GM19395 (cell line): ENCODE data around the gene ZNF488.

ENCODE experiments used
- ATAC-seq: cut with Tn5 transposase; IDR thresholded peaks from one replicate; pipeline ENCODE4 v1.9.1; 2021; ENCODE audit warnings: mild to moderate bottlenecking, moderate library complexity; ENCODE audit not compliant: unreplicated experiment

The ZNF488 gene

DNA sequence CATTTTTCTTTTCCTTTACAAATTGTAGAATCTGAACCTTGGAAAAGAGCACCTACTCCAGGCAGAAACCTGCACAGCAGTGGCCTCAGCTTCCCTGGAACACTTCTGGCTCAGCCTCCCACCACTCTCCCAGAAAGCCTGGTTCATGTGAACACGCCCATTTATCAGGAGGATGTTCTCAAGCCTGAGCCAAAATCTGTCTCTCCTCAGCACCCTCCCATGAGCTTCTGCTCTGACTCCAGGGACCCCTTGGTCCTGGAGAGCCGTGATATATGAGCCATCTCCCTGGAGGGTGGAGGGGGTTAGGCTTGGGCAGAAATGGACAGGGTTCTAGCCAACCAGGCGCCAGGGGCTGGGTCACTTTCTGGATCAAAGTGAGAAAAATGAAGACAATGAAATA, 51.7 kb downstream of the ZNF488 start:
- no peak for ATAC-seq

DNA sequence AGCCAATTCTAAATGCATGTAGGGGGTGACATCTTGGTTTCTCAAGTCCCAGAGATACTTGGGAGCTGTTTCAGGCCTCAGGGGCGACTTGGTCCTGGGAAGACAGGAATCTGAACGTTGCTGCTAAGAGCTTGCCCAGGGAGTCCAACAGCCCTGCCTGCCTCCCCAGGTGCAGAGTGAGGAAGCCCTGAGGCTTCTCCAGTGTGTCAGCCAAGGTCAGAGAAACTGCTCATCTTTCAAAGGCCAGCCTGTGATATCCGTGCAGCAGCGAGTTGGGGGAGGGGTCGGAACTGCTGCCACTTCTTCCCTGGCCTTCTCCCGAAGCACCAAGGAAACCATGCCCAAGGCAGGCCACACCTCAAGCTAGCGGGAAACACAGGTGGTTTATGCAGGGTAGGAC, 52.1 kb downstream of the ZNF488 start:
- no peak for ATAC-seq

DNA sequence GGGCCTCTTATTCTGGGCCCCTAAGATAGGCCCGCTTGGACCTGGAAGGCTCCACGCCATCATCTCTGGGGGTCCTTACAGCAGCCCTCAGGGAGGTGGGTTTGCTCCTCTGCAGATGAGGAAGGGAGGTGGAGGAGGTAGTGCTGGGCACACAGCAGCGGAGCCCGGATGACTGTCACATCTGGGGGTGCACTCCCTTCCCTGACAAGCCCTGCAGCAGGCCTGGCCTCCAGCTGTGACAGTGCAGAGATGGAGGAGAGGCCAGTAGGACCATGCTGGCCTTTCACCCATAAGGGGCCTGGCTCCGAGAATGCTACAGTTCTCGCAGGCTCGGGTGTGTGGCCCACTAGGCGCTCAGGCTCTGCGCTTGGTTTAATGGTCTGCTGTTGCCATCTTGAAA, 52.6 kb downstream of the ZNF488 start:
- ATAC-seq, result no peak

DNA sequence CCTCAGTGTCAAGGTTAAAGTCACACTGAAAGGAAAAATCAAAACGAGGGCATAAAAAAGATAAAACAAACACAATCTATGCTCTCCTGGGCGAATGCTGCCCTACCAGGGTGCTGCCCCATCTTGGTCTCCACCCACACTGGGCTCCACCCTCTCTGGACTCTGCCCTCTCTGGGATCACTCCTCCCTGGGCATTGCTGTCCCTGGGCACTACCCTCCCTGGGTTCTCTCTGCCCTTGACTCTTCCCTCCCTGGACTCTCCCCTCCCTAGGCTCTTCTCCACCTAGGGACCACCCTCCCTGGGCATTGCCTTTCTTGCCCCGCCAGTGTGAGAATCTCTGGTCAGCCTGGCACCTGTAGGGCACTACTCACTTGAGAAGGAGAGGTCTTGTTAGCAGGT, 53.3 kb downstream of the ZNF488 start:
- ATAC-seq, result no peak

DNA sequence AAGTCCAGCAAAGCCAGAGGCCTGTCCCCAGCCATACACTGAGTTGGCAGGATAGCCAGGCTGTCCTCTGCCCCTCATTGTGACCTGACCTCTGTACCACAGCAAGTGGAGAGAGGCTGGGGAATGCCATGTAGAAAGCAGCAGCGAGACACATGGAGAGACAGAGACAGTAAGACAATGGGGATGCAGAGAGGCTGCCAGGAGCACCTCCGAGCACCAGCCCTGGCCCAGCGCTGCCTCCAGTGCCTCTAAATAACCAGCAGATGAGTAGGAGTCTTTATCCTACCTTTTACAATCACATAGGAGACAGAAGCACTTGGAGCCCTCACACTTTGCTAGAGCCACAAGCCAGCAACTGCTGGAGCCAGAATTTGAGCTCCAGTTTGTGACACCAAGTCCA, 53.7 kb downstream of the ZNF488 start:
- no peak for ATAC-seq

DNA sequence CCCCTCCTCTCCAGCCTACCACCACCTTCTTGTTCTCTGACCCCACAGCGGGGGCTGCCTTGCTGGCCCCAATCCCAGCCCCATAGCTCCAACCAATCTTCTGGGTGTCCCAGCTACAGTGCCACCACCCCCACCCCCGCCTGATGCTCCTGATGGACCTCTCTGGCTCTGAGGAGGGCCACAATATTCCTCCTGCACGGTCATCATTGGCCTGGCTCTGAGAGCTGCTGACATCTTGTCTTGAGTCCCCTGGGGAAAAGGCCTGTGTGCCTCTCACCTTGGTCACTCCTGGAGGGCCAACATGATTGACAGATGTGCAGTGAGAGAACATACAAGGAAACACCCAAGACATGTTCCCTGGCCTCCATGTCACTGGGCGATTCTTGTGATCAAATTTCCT, 54.2 kb downstream of the ZNF488 start:
- ATAC-seq, result no peak

DNA sequence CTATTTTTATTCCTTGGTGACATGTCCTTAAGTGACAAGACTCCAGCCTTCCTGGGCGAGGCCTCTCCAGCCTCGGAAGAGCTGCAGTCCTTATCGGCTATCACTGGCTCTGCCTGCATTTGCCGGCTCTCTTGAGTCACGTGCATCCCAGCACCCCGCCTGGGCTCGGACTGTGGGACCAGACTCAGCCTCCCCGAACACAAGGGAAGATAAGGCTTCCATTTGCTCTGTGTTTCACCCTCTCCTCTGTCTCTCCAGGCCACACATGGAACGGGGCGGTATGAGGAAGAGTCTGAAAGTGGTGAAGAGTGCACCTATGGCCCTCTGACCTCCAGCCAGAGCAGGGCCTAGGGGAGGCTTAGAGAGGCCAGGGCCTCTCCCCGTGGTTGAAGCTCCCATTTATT, 57.2 kb downstream of the ZNF488 start:
- no peak for ATAC-seq

DNA sequence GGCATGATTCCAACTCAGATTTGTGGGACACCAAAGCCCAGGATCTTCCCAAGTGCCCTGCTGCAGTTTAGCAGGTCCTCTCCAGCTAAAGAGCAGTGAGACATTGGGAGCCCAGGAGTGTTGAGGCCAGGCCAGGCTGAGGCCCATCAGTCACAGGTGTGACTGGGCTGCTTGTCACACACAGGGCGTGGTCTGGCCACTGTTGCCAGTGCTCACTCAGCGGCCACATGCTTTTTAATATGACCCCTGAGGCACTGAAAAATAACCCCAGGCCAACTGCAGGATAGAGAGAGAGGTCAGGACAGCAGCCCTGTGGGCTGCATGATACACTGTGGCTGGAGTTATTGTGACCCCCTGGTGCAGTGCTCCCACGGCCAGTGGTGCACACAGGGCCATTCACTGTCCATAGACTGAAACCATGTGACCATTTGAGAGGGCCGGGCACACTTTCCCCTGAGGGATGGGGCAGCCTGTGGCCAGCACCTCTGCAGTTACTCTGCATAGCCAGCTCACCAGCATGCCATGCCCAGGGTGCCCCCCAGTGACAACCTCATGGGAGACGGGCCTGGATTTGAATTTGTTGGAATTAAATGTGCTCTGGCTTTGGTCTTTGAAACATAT, 57.7 kb downstream of the ZNF488 start:
- ATAC-seq, result no peak

DNA sequence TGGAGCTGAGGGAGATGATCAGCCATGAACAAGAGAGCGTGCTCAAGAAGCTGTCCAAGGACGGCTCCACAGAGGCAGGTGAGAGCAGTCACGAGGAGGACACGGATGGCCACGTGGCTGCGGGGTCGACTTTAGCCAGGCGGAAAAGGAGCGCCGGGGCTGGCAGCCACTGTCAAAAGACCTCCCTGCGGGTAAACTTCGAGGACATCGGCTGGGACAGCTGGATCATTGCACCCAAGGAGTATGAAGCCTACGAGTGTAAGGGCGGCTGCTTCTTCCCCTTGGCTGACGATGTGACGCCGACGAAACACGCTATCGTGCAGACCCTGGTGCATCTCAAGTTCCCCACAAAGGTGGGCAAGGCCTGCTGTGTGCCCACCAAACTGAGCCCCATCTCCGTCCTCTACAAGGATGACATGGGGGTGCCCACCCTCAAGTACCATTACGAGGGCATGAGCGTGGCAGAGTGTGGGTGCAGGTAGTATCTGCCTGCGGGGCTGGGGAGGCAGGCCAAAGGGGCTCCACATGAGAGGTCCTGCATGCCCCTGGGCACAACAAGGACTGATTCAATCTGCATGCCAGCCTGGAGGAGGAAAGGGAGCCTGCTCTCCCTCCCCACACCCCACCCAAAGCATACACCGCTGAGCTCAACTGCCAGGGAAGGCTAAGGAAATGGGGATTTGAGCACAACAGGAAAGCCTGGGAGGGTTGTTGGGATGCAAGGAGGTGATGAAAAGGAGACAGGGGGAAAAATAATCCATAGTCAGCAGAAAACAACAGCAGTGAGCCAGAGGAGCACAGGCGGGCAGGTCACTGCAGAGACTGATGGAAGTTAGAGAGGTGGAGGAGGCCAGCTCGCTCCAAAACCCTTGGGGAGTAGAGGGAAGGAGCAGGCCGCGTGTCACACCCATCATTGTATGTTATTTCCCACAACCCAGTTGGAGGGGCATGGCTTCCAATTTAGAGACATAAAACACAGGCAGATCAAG, 58.5 kb downstream of the ZNF488 start:
- ATAC-seq, result no peak

DNA sequence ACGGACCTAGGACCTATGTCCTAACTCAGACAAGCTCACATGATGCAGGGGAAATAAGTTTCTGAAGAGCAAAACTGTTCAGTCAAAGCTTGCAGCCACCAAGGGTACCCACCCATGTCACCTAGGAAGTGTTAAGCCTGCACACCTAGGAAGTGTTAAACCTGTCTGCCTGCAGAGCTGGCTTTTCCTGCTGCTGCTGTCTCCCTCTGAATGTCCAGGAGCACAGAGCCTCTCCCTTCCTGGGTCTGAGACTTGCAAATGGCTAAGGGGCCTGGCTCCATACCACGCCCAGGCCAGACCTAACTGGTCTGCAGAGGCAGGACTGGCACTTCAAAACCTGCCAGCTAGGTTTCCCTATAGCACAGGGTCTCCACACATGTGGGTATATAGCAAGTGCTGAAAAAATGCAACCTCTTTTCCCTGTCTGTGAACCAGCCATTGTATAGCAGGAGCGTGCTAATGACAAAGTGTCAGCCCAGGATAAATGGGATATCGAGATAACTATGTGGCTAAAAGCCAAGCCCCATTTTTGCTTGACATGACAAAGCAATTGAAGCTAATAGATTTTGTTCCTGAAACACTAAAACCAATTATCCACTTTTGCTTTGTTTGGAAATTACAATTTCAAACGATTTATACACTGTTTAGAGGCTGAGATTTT, 60.3 kb downstream of the ZNF488 start:
- no peak for ATAC-seq

DNA sequence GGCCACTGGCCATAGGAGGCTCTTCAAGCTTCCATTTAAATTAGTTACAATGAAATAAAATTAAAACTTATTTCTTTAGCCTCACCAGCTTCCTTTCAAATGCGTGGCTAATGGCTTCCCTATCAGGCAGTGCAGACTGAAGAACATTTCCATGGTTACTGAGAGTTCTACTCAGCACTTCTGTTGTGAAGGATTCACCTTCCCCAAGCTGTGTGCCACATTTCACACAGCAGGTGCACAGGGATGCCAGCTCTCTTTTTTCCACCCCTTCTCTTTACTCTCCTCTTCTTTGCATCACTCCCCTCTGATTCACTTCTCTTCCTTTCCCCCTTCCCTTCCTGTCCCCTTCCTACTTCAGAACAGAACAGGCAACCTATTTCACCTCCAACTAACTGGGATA, 61.0 kb downstream of the ZNF488 start:
- no peak for ATAC-seq

DNA sequence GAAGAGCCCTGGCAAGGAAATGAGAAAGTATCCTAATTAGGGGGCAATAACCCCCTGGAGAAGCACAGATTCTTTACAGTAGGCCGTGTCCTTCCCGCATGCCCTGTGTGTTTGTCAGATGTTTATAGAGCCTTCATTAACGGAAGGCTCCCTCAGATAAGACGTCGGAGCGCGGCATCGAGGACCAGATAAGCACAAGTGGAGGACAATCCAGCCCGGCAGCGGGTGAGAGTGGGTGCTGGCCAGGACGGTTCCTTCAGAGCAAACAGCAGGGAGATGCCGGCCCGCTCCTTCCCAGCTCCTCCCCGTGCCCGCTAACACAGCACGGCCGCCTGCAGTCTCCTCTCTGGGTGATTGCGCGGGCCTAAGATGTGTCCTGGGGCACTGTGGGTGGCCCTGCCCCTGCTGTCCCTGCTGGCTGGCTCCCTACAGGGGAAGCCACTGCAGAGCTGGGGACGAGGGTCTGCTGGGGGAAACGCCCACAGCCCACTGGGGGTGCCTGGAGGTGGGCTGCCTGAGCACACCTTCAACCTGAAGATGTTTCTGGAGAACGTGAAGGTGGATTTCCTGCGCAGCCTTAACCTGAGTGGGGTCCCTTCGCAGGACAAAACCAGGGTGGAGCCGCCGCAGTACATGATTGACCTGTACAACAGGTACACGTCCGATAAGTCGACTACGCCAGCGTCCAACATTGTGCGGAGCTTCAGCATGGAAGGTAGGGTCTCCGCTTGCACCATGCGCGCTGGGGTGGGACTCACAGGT, 61.6 kb downstream of the ZNF488 start, which contains the start of gene GDF2:
Gene GDF2, plus strand, starts transcription at position 155 of the 762 bp plus-strand sequence. Its CDS starts 215 bp downstream, at position 370.
- no peak for ATAC-seq

DNA sequence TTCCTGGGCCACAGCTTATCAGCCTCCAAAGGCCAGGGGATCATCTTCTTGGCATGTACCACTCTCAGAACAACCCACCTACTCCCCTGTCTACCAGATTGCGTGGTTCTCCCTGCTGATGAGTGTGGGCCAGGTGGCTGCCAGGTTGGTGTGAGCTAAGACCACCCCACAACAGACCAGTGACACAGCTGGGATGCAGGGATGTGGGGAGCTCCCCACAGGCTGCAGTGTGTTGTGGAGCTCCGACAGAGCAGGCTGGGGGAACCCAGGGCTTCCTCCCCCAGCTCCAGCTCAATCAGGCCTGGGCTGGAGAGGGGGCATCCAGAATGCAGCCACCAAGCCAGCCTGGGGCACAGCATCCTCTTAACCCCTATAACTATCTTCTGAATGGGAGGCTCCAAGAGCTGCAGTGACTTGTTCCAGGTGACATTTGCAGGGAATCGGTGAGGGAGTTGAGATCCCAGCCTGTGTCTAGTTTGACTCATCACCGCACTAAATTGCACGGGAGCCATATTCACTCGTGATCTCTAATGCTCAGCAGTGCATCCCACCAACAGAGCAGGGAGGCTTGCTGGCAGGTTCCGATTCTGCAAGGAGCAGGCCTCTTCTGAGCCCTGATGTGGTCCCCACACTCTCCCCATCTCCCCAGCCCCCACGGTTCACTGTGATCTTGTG, 62.4 kb downstream of the ZNF488 start:
- no peak for ATAC-seq

DNA sequence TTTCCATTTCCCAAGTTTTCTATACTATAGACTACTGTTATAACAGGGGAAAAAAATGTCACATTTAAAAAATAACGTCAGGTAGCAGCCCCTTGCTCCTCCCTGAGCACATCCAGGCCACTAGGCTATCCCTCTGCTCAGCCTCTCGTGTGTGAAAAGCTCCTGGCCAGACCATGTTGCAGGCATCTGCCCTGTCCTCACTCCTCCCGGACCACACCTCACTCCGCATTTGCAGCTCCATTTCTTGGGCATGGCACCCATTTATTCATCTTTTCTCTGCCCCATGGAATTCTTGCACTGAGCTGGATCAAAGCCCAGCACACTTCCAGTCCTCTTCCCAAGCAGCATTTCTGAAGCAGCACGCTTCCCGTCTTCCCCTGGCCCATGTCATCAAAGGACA, 63.3 kb downstream of the ZNF488 start:
- no peak for ATAC-seq

DNA sequence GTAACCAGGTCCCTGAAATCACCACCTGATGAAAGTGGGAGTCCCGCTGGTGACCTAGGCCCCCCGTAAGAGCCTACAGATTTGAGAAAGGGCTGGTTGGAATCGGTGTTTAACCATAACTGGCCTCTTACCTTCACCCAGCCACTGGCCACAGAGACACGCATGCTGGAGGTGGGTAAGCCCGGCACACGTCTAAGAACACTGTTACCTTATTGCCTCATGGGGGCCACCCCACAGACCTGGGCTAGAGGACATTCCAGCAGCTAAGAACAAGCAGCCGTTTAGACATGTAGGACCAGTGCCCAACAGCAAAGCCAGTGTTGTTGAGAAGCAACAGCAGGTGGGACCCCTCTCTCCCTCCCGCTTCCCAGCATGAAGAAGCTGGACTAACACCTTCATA, 64.3 kb downstream of the ZNF488 start:
- ATAC-seq, result no peak

DNA sequence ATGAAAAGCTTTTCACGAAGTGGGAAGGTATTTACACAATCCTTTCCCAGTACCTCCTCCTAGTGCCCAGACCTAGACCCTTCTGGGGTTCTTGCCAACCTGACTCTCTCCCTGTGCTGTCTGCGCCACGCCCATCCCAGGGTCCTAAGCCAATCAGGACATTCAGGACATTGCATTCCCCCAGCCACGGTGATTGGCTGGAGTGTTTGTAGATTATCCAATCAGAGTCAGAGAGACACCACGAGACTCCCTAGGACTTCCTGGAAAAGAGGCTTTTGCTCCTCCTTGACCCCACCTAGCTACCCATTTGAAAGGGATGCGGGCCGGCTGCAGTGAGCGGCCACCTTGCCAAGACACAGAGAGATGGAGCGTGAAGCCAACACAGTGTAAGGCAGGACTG, 65.4 kb downstream of the ZNF488 start:
- ATAC-seq, result no peak

DNA sequence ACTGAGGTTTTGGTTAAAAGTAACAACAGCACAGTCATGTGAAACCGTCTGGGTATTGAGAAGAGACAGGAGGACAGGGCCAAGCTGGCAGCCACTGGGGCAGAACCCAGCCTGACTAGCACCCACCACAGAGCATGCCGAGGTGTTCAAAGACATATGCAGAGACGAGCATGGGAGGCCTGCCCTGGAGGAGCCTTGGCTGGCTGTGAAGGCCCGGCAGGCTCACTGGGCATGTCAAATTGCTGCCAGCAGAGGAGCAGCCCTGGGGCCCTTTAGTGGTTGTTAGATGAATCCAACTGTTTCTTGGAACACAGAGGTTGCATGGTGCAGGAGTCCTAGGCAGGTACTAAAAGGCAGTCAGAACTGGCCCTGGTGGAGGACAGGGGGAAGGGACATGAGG, 66.8 kb downstream of the ZNF488 start:
- no peak for ATAC-seq

DNA sequence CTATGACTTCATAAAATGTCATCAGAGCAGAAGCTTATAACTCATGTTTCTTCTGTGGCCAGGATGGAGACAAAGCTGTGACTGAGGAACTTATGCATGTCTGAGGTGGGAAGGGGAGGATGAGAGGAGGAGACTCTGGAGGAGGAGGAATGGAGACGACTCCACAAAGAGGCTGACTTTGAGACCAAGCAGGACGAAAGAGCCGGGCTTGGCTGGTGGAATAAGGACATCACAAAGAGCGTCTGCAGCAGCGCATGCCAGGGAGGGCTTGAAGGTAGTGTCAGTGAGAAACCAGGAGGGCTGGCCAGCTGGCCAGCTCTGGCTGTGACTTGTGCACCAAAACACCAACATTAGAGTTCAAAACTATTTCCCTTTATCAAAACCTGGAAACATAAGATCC, 68.0 kb downstream of the ZNF488 start:
- no peak for ATAC-seq
